Smooth muscle cell of trachea (primary cell): ENCODE results near the gene NBDY. TPM values are rescaled to one million over a fixed set of nuclear protein-coding genes. Genes with fewer than 3 reads are reported as not detected.

Experiments
- total RNA-seq: library from RNA; depleted of rRNA; stranded (reverse); fragments of >200 nt; gene quantifications from 2 replicates; pipeline ENCODE4 v1.2.1, GENCODE V29; 2014

NBDY gene, protein sequence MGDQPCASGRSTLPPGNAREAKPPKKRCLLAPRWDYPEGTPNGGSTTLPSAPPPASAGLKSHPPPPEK
- 4.5 and 6.6 TPM in 2 replicates for total RNA-seq

DNA sequence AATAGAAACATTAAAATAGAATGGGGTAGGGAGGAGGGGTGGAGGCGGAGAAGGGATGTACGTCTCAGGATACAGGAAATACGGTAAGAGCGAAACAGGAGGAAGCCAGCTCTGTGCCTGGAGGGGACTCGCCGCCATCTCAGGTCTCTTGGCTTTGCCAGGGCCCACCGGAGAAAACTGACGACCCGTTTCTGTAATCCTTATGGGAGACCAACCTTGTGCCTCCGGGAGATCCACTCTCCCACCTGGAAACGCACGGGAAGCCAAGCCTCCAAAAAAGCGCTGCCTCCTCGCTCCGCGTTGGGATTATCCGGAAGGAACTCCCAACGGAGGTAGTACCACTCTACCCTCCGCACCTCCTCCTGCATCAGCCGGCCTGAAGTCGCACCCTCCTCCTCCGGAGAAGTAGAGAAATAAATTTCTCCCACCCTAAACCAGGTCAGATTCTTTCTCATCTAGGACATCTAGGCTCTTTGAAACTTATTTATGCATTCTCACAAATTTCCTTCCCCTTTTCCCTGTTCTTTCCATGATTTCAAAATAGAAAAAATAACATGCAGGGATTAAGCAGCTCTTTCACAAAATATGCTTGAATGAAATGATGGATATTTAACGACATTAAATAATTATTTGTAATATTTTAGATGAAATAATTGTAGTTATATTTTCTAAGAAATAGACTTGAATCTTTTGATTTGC is at the start of gene NBDY:
NBDY (plus strand) TSS at position 92 of the 699 bp plus-strand sequence; CDS start at position 203, 111 bp downstream.

Other genes with a start within 250 kb of the NBDY start
- 14.6 and 17.3 TPM in 2 replicates for gene UBQLN2, start 165.6 kb upstream of the NBDY start, total RNA-seq